IMR-90 (cell line): ENCODE results near the gene CTCFL. TPM values are rescaled to one million over a fixed set of nuclear protein-coding genes. Genes with fewer than 3 reads are reported as not detected.

Experiments
- ATAC-seq: fragments of 200-7000 bp; cut with Tn5 transposase; 2 replicates; pipeline ENCODE4 v1.9.1; 2020; ENCODE audit warnings: low read depth, mild to moderate bottlenecking, moderate library complexity
- BruUV-seq: library from RNA; stranded (reverse); fragments of 400-500 nt; replicated peaks from 2 replicates; lab custom pipeline; 2021; lab: Mats Ljungman, UMichigan
- CTCF ChIA-PET: fragments of 300-600 bp; formaldehyde crosslinking; extraction: SDS; loops from one replicate; lab custom pipeline; 2021; ENCODE audit warnings: antibody characterized with exemption; lab: Yijun Ruan, JAX
- POLR2A ChIA-PET: fragments of 300-600 bp; sonication (Branson Sonifier 250); formaldehyde crosslinking; loops from one replicate; lab custom pipeline; 2022; ENCODE audit warnings: antibody characterized with exemption; ENCODE audit not compliant: unreplicated experiment; lab: Charles Lee
- DNase-seq: peaks from one replicate; pipeline ENCODE4 v3.0.0; 2013
- H2AFZ ChIP-seq: replicated peaks from 2 replicates; pipeline ENCODE3; 2013; ENCODE audit warnings: low read length, mild to moderate bottlenecking; ENCODE audit not compliant: poor library complexity
- H2AK5ac ChIP-seq: 2 replicates; pipeline ENCODE4 v1.6.1; 2013; ENCODE audit warnings: low read depth, low read length, inconsistent platforms
- H2AK9ac ChIP-seq: replicated peaks from 2 replicates; pipeline ENCODE3; 2013; ENCODE audit warnings: mild to moderate bottlenecking, low read depth, low read length, moderate library complexity; ENCODE audit not compliant: poor library complexity
- H2BK120ac ChIP-seq: 2 replicates; pipeline ENCODE4 v1.6.1; 2013; ENCODE audit warnings: low read depth, low read length, inconsistent platforms
- H2BK15ac ChIP-seq: 3 replicates; pipeline ENCODE4 v1.6.1; 2013; ENCODE audit warnings: low read depth, low read length, inconsistent platforms
- H2BK20ac ChIP-seq: 2 replicates; pipeline ENCODE4 v1.6.1; 2013; ENCODE audit warnings: low read depth, mild to moderate bottlenecking, inconsistent platforms, low read length, moderate library complexity
- H2BK5ac ChIP-seq: 2 replicates; pipeline ENCODE4 v1.6.1; 2013; ENCODE audit warnings: mild to moderate bottlenecking, low read depth, low read length, inconsistent platforms; ENCODE audit not compliant: poor library complexity, severe bottlenecking
- H3K14ac ChIP-seq: replicated peaks from 2 replicates; pipeline ENCODE4 v1.6.1; 2013; ENCODE audit warnings: low read depth, low read length, inconsistent platforms
- H3K18ac ChIP-seq: 2 replicates; pipeline ENCODE4 v1.6.1; 2013; ENCODE audit warnings: low read depth, low read length, control low read depth
- H3K23ac ChIP-seq: 2 replicates; pipeline ENCODE4 v1.6.1; 2013; ENCODE audit warnings: low read depth, low read length, inconsistent platforms
- H3K27ac ChIP-seq: 2 replicates; pipeline ENCODE4 v1.5.1; 2013; ENCODE audit warnings: mild to moderate bottlenecking, control low read depth, low read length; ENCODE audit not compliant: insufficient read depth
- H3K27me3 ChIP-seq: 2 replicates; pipeline ENCODE4 v1.6.1; 2013; ENCODE audit warnings: low read length; ENCODE audit not compliant: control insufficient read depth, insufficient read depth
- H3K36me3 ChIP-seq: 2 replicates; pipeline ENCODE4 v1.6.1; 2013; ENCODE audit warnings: low read length, mixed read lengths; ENCODE audit not compliant: control insufficient read depth, insufficient read depth
- H3K4ac ChIP-seq: 2 replicates; pipeline ENCODE4 v1.6.1; 2013; ENCODE audit warnings: low read depth, low read length, inconsistent platforms
- H3K4me1 ChIP-seq: 2 replicates; pipeline ENCODE4 v1.6.1; 2013; ENCODE audit warnings: low read length, mixed read lengths; ENCODE audit not compliant: control insufficient read depth, insufficient read depth
- H3K4me2 ChIP-seq: 2 replicates; pipeline ENCODE4 v1.6.1; 2013; ENCODE audit warnings: low read depth, mild to moderate bottlenecking, control low read depth, low read length, moderate library complexity
- H3K4me3 ChIP-seq: 2 replicates; pipeline ENCODE4 v1.5.1; 2013; ENCODE audit warnings: low read depth, mild to moderate bottlenecking, control low read depth, low read length, moderate library complexity; ENCODE audit not compliant: insufficient read depth
- H3K56ac ChIP-seq: 2 replicates; pipeline ENCODE4 v1.6.1; 2013; ENCODE audit warnings: low read length, inconsistent platforms; ENCODE audit not compliant: insufficient read depth; ENCODE audit errors: extremely low read depth
- H3K79me1 ChIP-seq, 2 experiments: 2 replicates each; pipeline ENCODE4 v1.6.1; 2013; ENCODE audit warnings: low read length in 2 of 2, inconsistent platforms in 1 of 2, low read depth in 1 of 2
- H3K9ac ChIP-seq: 2 replicates; pipeline ENCODE4 v1.6.1; 2013; ENCODE audit warnings: low read depth, low read length, control low read depth
- H3K9me1 ChIP-seq: 2 replicates; pipeline ENCODE4 v1.6.1; 2013; ENCODE audit warnings: low read length, inconsistent platforms; ENCODE audit not compliant: insufficient read depth
- H3K9me3 ChIP-seq: 2 replicates; pipeline ENCODE4 v1.6.1; 2013; ENCODE audit warnings: low read length; ENCODE audit not compliant: control insufficient read depth, insufficient read depth
- H4K20me1 ChIP-seq: 2 replicates; pipeline ENCODE4 v1.6.1; 2013; ENCODE audit warnings: low read length, inconsistent platforms; ENCODE audit not compliant: insufficient read depth
- H4K5ac ChIP-seq: 2 replicates; pipeline ENCODE4 v1.6.1; 2013; ENCODE audit warnings: mild to moderate bottlenecking, low read depth, low read length, control low read depth
- H4K8ac ChIP-seq, 2 experiments: 2 replicates each; pipeline ENCODE4 v1.6.1; 2013; ENCODE audit warnings: low read depth in 2 of 2, low read length in 2 of 2, control low read depth in 1 of 2, inconsistent platforms in 1 of 2
- H4K91ac ChIP-seq: 2 replicates; pipeline ENCODE4 v1.6.1; 2013; ENCODE audit warnings: low read depth, low read length, inconsistent platforms; ENCODE audit not compliant: insufficient read depth
- BHLHE40 ChIP-seq: fragments of 150-350 bp; IDR thresholded peaks from 2 replicates; pipeline ENCODE4 v1.6.1; 2016; ENCODE audit warnings: mild to moderate bottlenecking, low read depth, low read length
- CEBPB ChIP-seq: IDR thresholded peaks from 2 replicates; pipeline ENCODE4 v1.6.1; 2012; ENCODE audit warnings: low read depth, low read length, improper control_type of control experiment
- CHD1 ChIP-seq: IDR thresholded peaks from 2 replicates; pipeline ENCODE4 v1.6.1; 2012; ENCODE audit warnings: low read depth, low read length, improper control_type of control experiment
- CTCF ChIP-seq: conservative IDR thresholded peaks from 2 replicates; pipeline ENCODE4 v1.5.1; 2012; ENCODE audit warnings: mild to moderate bottlenecking, low read depth, low read length, improper control_type of control experiment
- ELK1 ChIP-seq: fragments of 150-350 bp; IDR thresholded peaks from 2 replicates; pipeline ENCODE4 v1.6.1; 2016; ENCODE audit warnings: low read depth, mild to moderate bottlenecking, low read length, moderate library complexity, borderline replicate concordance
- FOS ChIP-seq: fragments of 150-350 bp; IDR thresholded peaks from 2 replicates; pipeline ENCODE4 v1.6.1; 2016; ENCODE audit warnings: low read depth, low read length
- MAFK ChIP-seq: IDR thresholded peaks from 2 replicates; pipeline ENCODE4 v1.6.1; 2012; ENCODE audit warnings: low read depth, low read length, improper control_type of control experiment
- MAZ ChIP-seq: IDR thresholded peaks from 2 replicates; pipeline ENCODE4 v1.6.1; 2012; ENCODE audit warnings: low read depth, mild to moderate bottlenecking, low read length, improper control_type of control experiment, moderate library complexity, borderline replicate concordance
- MXI1 ChIP-seq: IDR thresholded peaks from 2 replicates; pipeline ENCODE4 v1.6.1; 2012; ENCODE audit warnings: low read depth, mild to moderate bottlenecking, low read length, moderate library complexity, borderline replicate concordance
- NFE2L2 ChIP-seq: fragments of 150-350 bp; IDR thresholded peaks from 2 replicates; pipeline ENCODE4 v1.6.1; 2016; ENCODE audit warnings: low read depth, mild to moderate bottlenecking, low read length
- RAD21 ChIP-seq: IDR thresholded peaks from 2 replicates; pipeline ENCODE4 v1.6.1; 2012; ENCODE audit warnings: low read length, improper control_type of control experiment
- RCOR1 ChIP-seq: IDR thresholded peaks from 2 replicates; pipeline ENCODE4 v1.6.1; 2012; ENCODE audit warnings: mild to moderate bottlenecking, low read length, improper control_type of control experiment; ENCODE audit not compliant: insufficient replicate concordance
- RFX5 ChIP-seq: IDR thresholded peaks from 2 replicates; pipeline ENCODE4 v1.8.0; 2012; ENCODE audit warnings: low read depth, mild to moderate bottlenecking, low read length, moderate library complexity
- USF2 ChIP-seq: fragments of 150-350 bp; IDR thresholded peaks from 2 replicates; pipeline ENCODE4 v1.6.1; 2017; ENCODE audit warnings: mild to moderate bottlenecking, antibody characterized with exemption, low read length, low read depth
- WGBS, 2 experiments: methylation state at CpG; one replicate each; pipeline versions ENCODE4 v1.1.5 to v1.1.7; 2013; ENCODE audit warnings: missing lambda C conversion rate in 2 of 2; ENCODE audit not compliant: insufficient read length in 1 of 2; ENCODE audit errors: extremely low coverage in 2 of 2; 5-methylcytosine and 5-hydroxymethylcytosine counted together
- dilution Hi-C: fragments of 300-500 bp; cut with HindIII; formaldehyde crosslinking; loops from one replicate; pipeline ENCODE4 v1.14.3; 2018; ENCODE audit warnings: low sequenced_read_pairs; ENCODE audit not compliant: unreplicated experiment
- in situ Hi-C: fragments of 300-500 bp; cut with MboI; formaldehyde crosslinking; loops from 3 replicates; pipeline ENCODE4 v1.14.3; 2019; ENCODE audit warnings: low sequenced_read_pairs, inconsistent platforms, mixed read lengths
- intact Hi-C: fragments of 100-400 bp; cut with micrococcal nuclease; formaldehyde crosslinking; loops from 2 replicates; pipeline ENCODE4 v1.10.0; 2022
- polyA plus RNA-seq, 3 experiments: library from polyadenylated mRNA; depleted of rRNA; stranded (reverse); fragments of >200 nt; gene quantifications; 2 replicates each; pipeline ENCODE4 v1.2.3, GENCODE V29; 2012; ENCODE audit warnings: low replicate concordance in 1 of 3
- total RNA-seq: library from RNA; depleted of rRNA; stranded (reverse); fragments of >200 nt; gene quantifications from 2 replicates; pipeline ENCODE4 v1.2.3, GENCODE V29; 2012

CTCFL gene
- total and polyA plus RNA-seq, 2 of the 4 experiments (the other 2 are of a cell fraction): not detected

- WGBS, 2 experiments: 66% methylated on average over 5 of the region's 15 CpGs; no CpG with 5 or more reads in 1 of the 2 experiments
- Histone ChIP-seq H2BK20ac (no peak overlapping the region), H4K91ac (no peak overlapping the region), H4K8ac (no peak overlapping the region), H2AFZ (no peak overlapping the region), H3K9me1 (no peaks in the 10 kb centered on the region), H2BK15ac (no peak overlapping the region), H3K18ac (no peak overlapping the region), H4K5ac (no peak overlapping the region), H3K9me3 (peaks cover 3% of the 10 kb centered on the region; the same call in 1 of the 2 replicates), H2AK9ac (no peak overlapping the region), H3K4me3 (no peak overlapping the region), H3K27me3 (peaks cover 24% of the 10 kb centered on the region), H4K20me1 (no peaks in the 10 kb centered on the region), H3K79me1 (no peaks in the 10 kb centered on the region), H3K4me1 (no peaks in the 10 kb centered on the region), H3K36me3 (no peaks in the 10 kb centered on the region), H3K4me2 (no peak overlapping the region), H3K56ac (no peak overlapping the region), H3K27ac (no peak overlapping the region), H3K23ac (no peak overlapping the region), H3K14ac (no peak overlapping the region), H2BK120ac (no peak overlapping the region), H3K4ac (no peak overlapping the region), H2AK5ac (no peak overlapping the region), H2BK5ac (no peak overlapping the region), H3K9ac (no peak overlapping the region)
- intact Hi-C loops: no loop called here
- TF ChIP-seq CHD1 (no peak), MXI1 (no peak), CTCF (no peak), RCOR1 (no peak), RAD21 (no peak), USF2 (no peak), MAZ (no peak), FOS (no peak), NFE2L2 (no peak), ELK1 (no peak), MAFK (no peak), RFX5 (no peak), CEBPB (no peak), BHLHE40 (no peak)
- ATAC-seq (no peak), DNase-seq (no peak)
- BruUV-seq: no TSS peak
- in situ Hi-C loops: no loop called here
- CTCF ChIA-PET: no interaction called here
- POLR2A ChIA-PET: no interaction called here
- dilution Hi-C loops: no loop called here
These were observed 64.0 kb downstream of the CTCFL start for GRCh38 chr20:57460781-57461465.
